PC-3 (cell line): ENCODE measurements around the gene SNRNP27. TPM values are rescaled to one million over a fixed set of nuclear protein-coding genes. Genes with fewer than 3 reads are reported as not detected.
"Not testable (repeated sequence)": the region's sequence is repeated elsewhere in the genome, so short reads cannot be mapped to it uniquely, and the experiment has no call there.

Experiments
- ATAC-seq: fragments of 200-7000 bp; cut with Tn5 transposase; 2 replicates; pipeline ENCODE4 v1.9.1; 2020; ENCODE audit warnings: mild to moderate bottlenecking, moderate library complexity
- BruUV-seq: library from RNA; stranded (reverse); fragments of 400-500 nt; replicated peaks from 2 replicates; lab custom pipeline; 2021; lab: Mats Ljungman, UMichigan
- CTCF ChIA-PET: fragments of 300-600 bp; sonication (Branson Sonifier 250); formaldehyde crosslinking; loops from one replicate; lab custom pipeline; 2022; ENCODE audit warnings: antibody characterized with exemption; lab: Charles Lee
- POLR2A ChIA-PET: fragments of 300-600 bp; sonication (Branson Sonifier 250); formaldehyde crosslinking; loops from one replicate; lab custom pipeline; 2022; ENCODE audit warnings: antibody characterized with exemption; ENCODE audit not compliant: unreplicated experiment; lab: Charles Lee
- DNase-seq: peaks from one replicate; pipeline ENCODE4 v3.0.0-alpha.2; 2015
- H2AFZ ChIP-seq: fragments of 300-600 bp; sonication (generic); 2 replicates; pipeline ENCODE4 v1.6.0; 2016; ENCODE audit warnings: antibody characterized with exemption, low read length
- H3F3A ChIP-seq: fragments of 300-600 bp; sonication (generic); one replicate; pipeline ENCODE4 v1.6.0; 2017; ENCODE audit warnings: antibody characterized with exemption, low read length, control low read depth, mild to moderate bottlenecking; ENCODE audit not compliant: unreplicated experiment
- H3K27ac ChIP-seq: fragments of 300-600 bp; sonication (generic); 2 replicates; pipeline ENCODE4 v1.5.1; 2016; ENCODE audit warnings: mild to moderate bottlenecking, low read length
- H3K27me3 ChIP-seq: fragments of 300-600 bp; sonication (generic); 2 replicates; pipeline ENCODE4 v1.6.1; 2016; ENCODE audit warnings: low read length, mixed read lengths
- H3K36me3 ChIP-seq: fragments of 300-600 bp; sonication (generic); 2 replicates; pipeline ENCODE4 v1.6.1; 2016; ENCODE audit warnings: low read depth, mixed run types, low read length, mixed read lengths
- H3K4me1 ChIP-seq: fragments of 300-600 bp; sonication (generic); 2 replicates; pipeline ENCODE4 v1.5.1; 2016; ENCODE audit warnings: low read length; ENCODE audit not compliant: insufficient read depth
- H3K4me2 ChIP-seq: fragments of 300-600 bp; sonication (generic); 2 replicates; pipeline ENCODE4 v1.6.0; 2016; ENCODE audit warnings: low read length
- H3K4me3 ChIP-seq: fragments of 300-600 bp; sonication (generic); 2 replicates; pipeline ENCODE4 v1.5.1; 2016; ENCODE audit warnings: mild to moderate bottlenecking, low read length, mixed read lengths
- H3K79me2 ChIP-seq: fragments of 300-600 bp; sonication (generic); 2 replicates; pipeline ENCODE4 v1.6.1; 2017; ENCODE audit warnings: low read length, mixed read lengths
- H3K9ac ChIP-seq: fragments of 300-600 bp; sonication (generic); 2 replicates; pipeline ENCODE4 v1.6.0; 2016; ENCODE audit warnings: mild to moderate bottlenecking, low read length
- H3K9me2 ChIP-seq: fragments of 300-600 bp; sonication (generic); replicated peaks from 2 replicates; pipeline ENCODE4 v1.6.1; 2016; ENCODE audit warnings: mixed run types, low read length, mixed read lengths
- H3K9me3 ChIP-seq: fragments of 300-600 bp; sonication (generic); 2 replicates; pipeline ENCODE4 v1.6.1; 2016; ENCODE audit warnings: low read length, mixed read lengths
- H4K20me1 ChIP-seq: fragments of 300-600 bp; sonication (generic); 2 replicates; pipeline ENCODE4 v1.6.1; 2016; ENCODE audit warnings: low read length, mixed read lengths
- CTCF ChIP-seq: fragments of 300-600 bp; sonication (generic); conservative IDR thresholded peaks from 2 replicates; pipeline ENCODE4 v1.5.1; 2017; ENCODE audit warnings: antibody characterized with exemption, low read depth, mild to moderate bottlenecking, low read length
- EZH2 ChIP-seq: fragments of 300-600 bp; sonication (generic); IDR thresholded peaks from one replicate; pipeline ENCODE4 v1.6.1; 2017; ENCODE audit warnings: antibody characterized with exemption, mild to moderate bottlenecking, low read length; ENCODE audit not compliant: unreplicated experiment
- EZH2phosphoT487 ChIP-seq: fragments of 300-600 bp; sonication (generic); IDR thresholded peaks from 2 replicates; pipeline ENCODE4 v1.6.1; 2018; ENCODE audit warnings: mild to moderate bottlenecking, antibody characterized with exemption, low read length, borderline replicate concordance
- intact Hi-C: fragments of 100-400 bp; cut with micrococcal nuclease; formaldehyde crosslinking; loops from 2 replicates; pipeline ENCODE4 v1.9.0; 2023
- total RNA-seq: library from RNA; depleted of rRNA; stranded (reverse); fragments of >200 nt; gene quantifications from 2 replicates; pipeline ENCODE4 v1.2.3, GENCODE V29; 2014

Gene SNRNP27
- total RNA-seq, 1 experiment from 2014 or later, result 44.1 TPM

- Histone ChIP-seq H3K27ac (no peak overlapping the region), H4K20me1 (no peaks in the 10 kb centered on the region), H3K9ac (no peak overlapping the region), H3K4me1 (peaks cover 5% of the 10 kb centered on the region), H3K4me3 (no peak overlapping the region), H2AFZ (no peak overlapping the region), H3K36me3 (no peaks in the 10 kb centered on the region), H3K9me2 (no peaks in the 10 kb centered on the region), H3K9me3 (no peaks in the 10 kb centered on the region), H3K79me2 (peaks cover 5% of the 10 kb centered on the region), H3F3A (no peaks in the 10 kb centered on the region), H3K27me3 (no peaks in the 10 kb centered on the region), H3K4me2 (no peak overlapping the region)
- TF ChIP-seq EZH2phosphoT487 (no peak), EZH2 (no peak), CTCF (no peak)
- intact Hi-C loops, result no loop called here
- CTCF ChIA-PET, result no interaction called here
- DNase-seq, result no peak
- POLR2A ChIA-PET, result no interaction called here
- BruUV-seq, result no TSS peak
- no peak for ATAC-seq
These were observed 4.5 kb upstream of the SNRNP27 start for GRCh38 chr2:69889302-69889701.

GRCh38 chr2:69890881-69891280, 2.9 kb upstream of the SNRNP27 start:
- Histone ChIP-seq H3K27ac (no peak overlapping the region), H3K4me1 (peaks cover 5% of the 10 kb centered on the region), H3K79me2 (peaks cover 21% of the 10 kb centered on the region), H2AFZ (no peak overlapping the region), H4K20me1 (no peaks in the 10 kb centered on the region), H3K4me2 (no peak overlapping the region), H3K4me3 (no peak overlapping the region), H3K9ac (no peak overlapping the region), H3K9me2 (no peaks in the 10 kb centered on the region), H3F3A (no peaks in the 10 kb centered on the region), H3K36me3 (peaks cover 1% of the 10 kb centered on the region; the same call in 1 of the 2 replicates), H3K9me3 (no peaks in the 10 kb centered on the region), H3K27me3 (no peaks in the 10 kb centered on the region)
- TF ChIP-seq EZH2phosphoT487, result no peak
- TF ChIP-seq EZH2, result no peak
- TF ChIP-seq CTCF, result no peak
- intact Hi-C loops, result loop anchor here (5.0 kb wide), 2 partner anchors 49 to 149 kb away; partner anchors contain the start of gene ANXA4
- CTCF ChIA-PET, result no interaction called here
- DNase-seq, result peak; percentile 3
- no peak for ATAC-seq
- BruUV-seq, result no TSS peak
- POLR2A ChIA-PET, result no interaction called here

- H3K27ac ChIP-seq, H3K9me2 ChIP-seq, BruUV-seq, ATAC-seq, H4K20me1 ChIP-seq, H3K27me3 ChIP-seq, H3F3A ChIP-seq, H3K4me1 ChIP-seq, H3K9me3 ChIP-seq: not testable (repeated sequence)
- Histone ChIP-seq H2AFZ (peak overlapping the region; percentile 100), H3K4me3 (peak overlapping the region; percentile 82), H3K79me2 (peaks cover 35% of the 10 kb centered on the region), H3K36me3 (peaks cover 20% of the 10 kb centered on the region), H3K9ac (peak overlapping the region; percentile 89; the same call in 1 of the 2 replicates), H3K4me2 (peak overlapping the region; percentile 90)
- intact Hi-C loops, result loop anchor here (5.0 kb wide), 2 partner anchors 51 to 151 kb away; partner anchors contain the start of gene ANXA4
- DNase-seq, result peak; percentile 16
- CTCF ChIA-PET, result interaction anchor here (1.1 kb wide), 1 partner anchor 168 kb away, joined by 4 read pairs; no protein-coding TSS in a partner anchor
- POLR2A ChIA-PET, result interaction anchor here (0.7 kb wide), 1 partner anchor 274 kb away, joined by 3 read pairs; no protein-coding TSS in a partner anchor
These were observed 825 bp upstream of the SNRNP27 start for GRCh38 chr2:69892838-69893424.

GRCh38 chr2:69894737-69895136, 981 bp downstream of the SNRNP27 start:
- POLR2A ChIA-PET, H3F3A ChIP-seq, ATAC-seq, H3K27me3 ChIP-seq, CTCF ChIA-PET, H3K9me3 ChIP-seq, H3K9me2 ChIP-seq, H3K27ac ChIP-seq, DNase-seq, H4K20me1 ChIP-seq, BruUV-seq, H3K4me1 ChIP-seq: not testable (repeated sequence)
- peaks cover 50% of the 10 kb centered on the region for H3K79me2 ChIP-seq
- intact Hi-C loops, result loop anchor here (5.0 kb wide), 2 partner anchors 52 to 152 kb away; partner anchors contain the start of gene ANXA4
- H2AFZ ChIP-seq, result peak overlapping the region; percentile 45
- H3K4me2 ChIP-seq, result peak overlapping the region; percentile 90
- H3K9ac ChIP-seq, result peak overlapping the region; percentile 89
- H3K4me3 ChIP-seq, result peak overlapping the region; percentile 82
- peaks cover 35% of the 10 kb centered on the region for H3K36me3 ChIP-seq
